ENCODE results near the gene CACNA1F. TPM values are rescaled to one million over a fixed set of nuclear protein-coding genes. Genes with fewer than 3 reads are reported as not detected.

Gene CACNA1F
- total and polyA plus RNA-seq, 4 donors, result 0.10 to 0.55 (median 0.42) TPM

DNA sequence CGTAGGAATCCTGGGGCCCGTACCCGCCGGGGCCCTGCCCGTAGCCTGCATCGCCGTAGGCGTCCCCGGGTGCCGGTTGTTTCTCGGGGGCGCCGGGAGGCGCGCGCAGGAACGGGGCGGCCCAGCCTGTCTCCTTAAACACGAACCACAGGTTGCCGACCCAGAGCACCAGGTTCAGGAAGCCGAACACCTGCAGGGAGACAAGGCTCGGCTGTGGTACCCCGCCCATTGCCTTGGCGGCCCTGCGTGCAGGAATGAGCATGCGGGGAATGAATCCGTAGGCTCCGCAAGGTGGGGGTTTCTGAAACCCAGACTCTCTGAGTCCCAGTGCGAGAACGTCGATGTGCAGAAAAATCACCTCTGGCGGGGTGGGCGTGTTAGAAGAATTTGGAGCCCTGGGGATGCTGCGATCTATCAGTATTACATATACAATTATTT is 41.5 kb downstream of the CACNA1F start:
- peaks cover 0 to 2% (median 0%) of the 10 kb centered on the region in 4 donors for H3K9me3 ChIP-seq (ENCODE audit: control insufficient read depth in 4 of 4, insufficient read depth in 3 of 4, low read length in 3 of 4)
- ATAC-seq (ENCODE audit: insufficient read depth, low FRiP score) (no peak), DNase-seq (no peak)
- 1 to 47% methylated on average over 17 to 34 of the region's 34 CpGs for WGBS, 2 donors
- H3K27ac ChIP-seq (ENCODE audit: low read depth in 1 of 2, low read length in 1 of 2), result peak overlapping the region; percentile 82 to 93
- peak overlapping the region; percentile 63 for H3K4me3 ChIP-seq
- H3K36me3 ChIP-seq (ENCODE audit: control insufficient read depth in 4 of 4, insufficient read depth in 4 of 4, low read length in 4 of 4), result no peaks in the 10 kb centered on the region
- TF ChIP-seq, protein P1, sequence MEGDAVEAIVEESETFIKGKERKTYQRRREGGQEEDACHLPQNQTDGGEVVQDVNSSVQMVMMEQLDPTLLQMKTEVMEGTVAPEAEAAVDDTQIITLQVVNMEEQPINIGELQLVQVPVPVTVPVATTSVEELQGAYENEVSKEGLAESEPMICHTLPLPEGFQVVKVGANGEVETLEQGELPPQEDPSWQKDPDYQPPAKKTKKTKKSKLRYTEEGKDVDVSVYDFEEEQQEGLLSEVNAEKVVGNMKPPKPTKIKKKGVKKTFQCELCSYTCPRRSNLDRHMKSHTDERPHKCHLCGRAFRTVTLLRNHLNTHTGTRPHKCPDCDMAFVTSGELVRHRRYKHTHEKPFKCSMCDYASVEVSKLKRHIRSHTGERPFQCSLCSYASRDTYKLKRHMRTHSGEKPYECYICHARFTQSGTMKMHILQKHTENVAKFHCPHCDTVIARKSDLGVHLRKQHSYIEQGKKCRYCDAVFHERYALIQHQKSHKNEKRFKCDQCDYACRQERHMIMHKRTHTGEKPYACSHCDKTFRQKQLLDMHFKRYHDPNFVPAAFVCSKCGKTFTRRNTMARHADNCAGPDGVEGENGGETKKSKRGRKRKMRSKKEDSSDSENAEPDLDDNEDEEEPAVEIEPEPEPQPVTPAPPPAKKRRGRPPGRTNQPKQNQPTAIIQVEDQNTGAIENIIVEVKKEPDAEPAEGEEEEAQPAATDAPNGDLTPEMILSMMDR (IDR thresholded peaks at IDR 0.05; ENCODE audit: control extremely low read depth, extremely low read depth), result no peak
- no peaks in the 10 kb centered on the region for H3K27me3 ChIP-seq (ENCODE audit: control insufficient read depth in 3 of 3, insufficient read depth in 3 of 3, low read length in 2 of 3)
- H3K4me1 ChIP-seq (ENCODE audit: control insufficient read depth in 5 of 5, insufficient read depth in 5 of 5, low read length in 5 of 5), result peaks cover 0 to 5% (median 0%) of the 10 kb centered on the region in 5 donors
- peak overlapping the region; percentile 25 to 65 for H3K9ac ChIP-seq (ENCODE audit: insufficient read depth in 1 of 2, low read length in 2 of 2)

DNA sequence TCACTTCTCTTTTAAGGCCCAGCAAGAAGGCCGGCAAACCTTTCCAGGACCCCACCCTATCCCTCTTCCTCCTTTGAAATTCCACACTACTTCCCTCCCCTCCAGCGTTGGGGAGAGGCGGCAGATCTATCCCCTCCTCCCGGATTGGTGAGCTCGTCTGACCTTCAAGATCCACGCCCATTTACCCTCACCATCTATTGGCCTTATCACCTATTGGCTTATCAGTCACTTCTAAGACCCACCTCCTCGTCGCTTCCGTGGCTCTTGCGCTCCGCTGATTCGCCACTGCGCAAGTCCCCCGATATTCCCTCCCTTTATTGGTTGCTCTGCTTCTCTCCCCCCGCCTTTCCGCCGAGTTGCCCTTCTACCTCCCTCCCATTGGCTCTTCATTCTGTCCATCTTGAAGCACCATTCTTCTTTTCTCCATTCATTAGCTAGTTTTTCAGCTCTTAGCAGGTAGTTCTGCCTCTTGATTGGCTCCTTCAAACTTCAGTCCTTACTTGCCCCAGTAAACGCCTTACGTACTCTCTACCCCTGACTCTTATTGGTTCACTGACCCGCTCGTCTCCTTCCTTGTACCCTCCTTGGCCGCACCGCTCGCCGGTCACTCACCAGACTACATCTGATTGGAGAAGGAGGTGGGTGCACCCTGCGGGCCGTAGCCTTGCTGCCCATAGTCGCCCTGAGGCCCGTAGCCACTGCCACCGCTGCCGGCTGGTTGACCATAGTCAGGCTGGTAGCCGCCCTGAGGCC is 42.1 kb downstream of the CACNA1F start:
- ATAC-seq (ENCODE audit: insufficient read depth, low FRiP score) (peak; percentile 86), DNase-seq (peak; percentile 95 to 99 (median 98))
- Histone ChIP-seq H3K9me3 (ENCODE audit: control insufficient read depth in 4 of 4, insufficient read depth in 3 of 4, low read length in 3 of 4) (peaks cover 0 to 2% (median 0%) of the 10 kb centered on the region in 4 donors), H3K27me3 (ENCODE audit: control insufficient read depth in 3 of 3, insufficient read depth in 3 of 3, low read length in 2 of 3) (no peaks in the 10 kb centered on the region), H3K36me3 (ENCODE audit: control insufficient read depth in 4 of 4, insufficient read depth in 4 of 4, low read length in 4 of 4) (no peaks in the 10 kb centered on the region), H3K9ac (ENCODE audit: insufficient read depth in 1 of 2, low read length in 2 of 2) (peak overlapping the region; percentile 25 to 65), H3K27ac (ENCODE audit: low read depth in 1 of 2, low read length in 1 of 2) (peak overlapping the region; percentile 91 to 93), H3K4me1 (ENCODE audit: control insufficient read depth in 5 of 5, insufficient read depth in 5 of 5, low read length in 5 of 5) (peaks cover 0 to 6% (median 0%) of the 10 kb centered on the region in 5 donors), H3K4me3 (peak overlapping the region; percentile 63)
- 0 to 41% methylated on average over 29 to 32 of the region's 32 CpGs for WGBS, 2 donors
- TF ChIP-seq, protein P1 (IDR thresholded peaks at IDR 0.05; ENCODE audit: control extremely low read depth, extremely low read depth), result no peak

DNA sequence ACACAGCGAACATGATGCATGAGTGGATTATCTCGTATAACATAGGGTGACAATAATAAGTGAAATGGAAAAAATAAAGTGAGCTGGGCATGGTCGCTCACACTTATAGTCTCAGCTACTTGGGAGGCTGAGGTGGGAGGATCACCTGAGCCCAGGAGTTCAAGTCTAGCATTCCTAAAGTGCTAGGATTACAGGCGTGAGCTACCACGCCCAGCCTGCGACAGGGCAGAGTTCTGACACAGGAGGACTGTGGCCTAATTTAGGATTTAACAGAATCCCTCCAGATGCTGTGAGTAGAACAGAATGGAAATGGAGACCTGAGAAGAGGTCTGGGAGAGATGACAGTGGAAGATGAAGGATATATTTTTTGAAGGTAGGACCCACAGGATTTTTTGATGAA is 43.5 kb downstream of the CACNA1F start:
- Histone ChIP-seq H3K36me3 (ENCODE audit: control insufficient read depth in 4 of 4, insufficient read depth in 4 of 4, low read length in 4 of 4) (no peaks in the 10 kb centered on the region), H3K9ac (ENCODE audit: insufficient read depth in 1 of 2, low read length in 2 of 2) (no peak overlapping the region), H3K4me3 (no peak overlapping the region), H3K9me3 (ENCODE audit: control insufficient read depth in 4 of 4, insufficient read depth in 3 of 4, low read length in 3 of 4) (peaks cover 0 to 2% (median 0%) of the 10 kb centered on the region in 4 donors), H3K27me3 (ENCODE audit: control insufficient read depth in 3 of 3, insufficient read depth in 3 of 3, low read length in 2 of 3) (no peaks in the 10 kb centered on the region), H3K27ac (ENCODE audit: low read depth in 1 of 2, low read length in 1 of 2) (peak overlapping the region; percentile 41 to 91), H3K4me1 (ENCODE audit: control insufficient read depth in 5 of 5, insufficient read depth in 5 of 5, low read length in 5 of 5) (peaks cover 0 to 6% (median 0%) of the 10 kb centered on the region in 5 donors)
- no peak for DNase-seq
- no peak for ATAC-seq (ENCODE audit: insufficient read depth, low FRiP score)
- TF ChIP-seq, protein P1 (IDR thresholded peaks at IDR 0.05; ENCODE audit: control extremely low read depth, extremely low read depth), result no peak
- 69 to 75% methylated on average over 6 of the region's 6 CpGs for WGBS, 2 donors

Measured in lung (tissue), 12 donors.